Measurements from ENCODE around the gene ARL5C.

- TF ChIP-seq CTCF (IDR thresholded peaks at IDR 0.05; ENCODE audit: insufficient read depth, low read depth, low read length) (no peak), EZH2 (IDR thresholded peaks at IDR 0.05; ENCODE audit: insufficient read depth, low read length) (no peak)
These were observed 4.0 kb downstream of the ARL5C start for GRCh38 chr17:39161962-39162361.
